Activated naive CD4-positive, alpha-beta T cell treated with Interleukin-2 at 50 U/mL for 16 hours (primary cell): ENCODE results near the gene HAGHL.
A peak's percentile ranks its signal among the peaks of the same experiment; 100 is the strongest.

Experiments used
- DNase-seq: peaks from one replicate; pipeline ENCODE4 v3.0.0-alpha.2; 2020

Gene HAGHL

DNA sequence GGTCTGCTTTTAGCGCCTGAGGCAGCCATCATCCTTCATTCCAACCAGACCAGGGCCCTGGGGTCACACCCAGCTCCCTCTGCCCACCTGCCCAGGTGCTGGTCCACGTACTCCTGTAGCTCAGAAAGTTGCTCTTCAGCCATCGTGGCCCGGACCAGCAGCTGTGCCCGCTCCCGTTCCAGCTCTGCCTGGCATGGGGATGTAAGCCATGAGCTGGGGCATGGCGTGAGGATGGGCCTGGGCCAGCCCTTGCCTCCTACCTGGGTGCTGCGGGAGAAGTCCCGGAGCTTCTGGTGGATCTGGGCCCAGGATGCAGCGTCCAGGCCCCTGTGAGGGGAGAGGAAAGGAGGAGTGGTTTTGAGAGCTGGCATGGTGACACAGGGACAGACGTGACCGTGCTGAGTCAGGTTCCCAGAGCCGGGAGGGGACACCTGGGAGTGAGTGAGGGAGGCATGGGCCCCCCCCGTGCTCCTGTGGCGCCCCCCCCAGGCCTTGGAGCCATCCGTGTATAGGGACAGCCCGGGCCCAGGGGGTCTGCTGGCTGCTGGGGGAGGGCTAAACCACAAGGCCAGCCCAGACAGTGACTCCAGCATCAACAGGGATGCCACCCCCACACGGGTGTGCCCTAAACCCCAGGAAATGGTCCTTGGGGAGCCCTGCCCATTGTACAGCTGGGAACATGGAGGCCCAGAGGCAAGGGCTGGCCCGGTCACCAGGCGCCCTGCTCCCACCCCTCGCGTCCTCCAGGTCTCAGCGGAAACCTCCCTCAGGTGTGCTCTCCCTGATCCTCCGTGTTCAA lies 3.9 kb upstream of the HAGHL start:
- no peak for DNase-seq

DNA sequence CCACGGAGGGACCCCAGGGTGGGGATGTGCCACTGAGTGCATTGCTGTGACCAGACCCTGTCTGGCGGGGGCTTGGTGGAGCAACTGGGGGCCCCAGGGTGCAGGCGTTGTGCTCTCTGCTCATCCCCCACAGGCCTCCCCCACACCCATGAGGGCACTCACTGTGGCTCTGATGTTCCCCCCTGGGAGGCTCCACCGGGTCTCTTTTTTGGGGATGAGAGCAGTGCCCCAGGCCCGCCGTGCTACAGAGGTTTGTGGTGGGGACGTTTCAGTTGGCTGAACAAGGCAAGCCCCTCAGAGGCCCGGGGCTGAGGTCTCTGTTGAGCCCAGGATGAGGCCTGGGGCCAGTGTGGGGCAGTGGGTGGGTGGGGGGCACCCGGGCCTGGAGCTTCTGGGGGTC lies 3.2 kb upstream of the HAGHL start:
- DNase-seq: no peak

- DNase-seq: no peak
These were observed 2.5 kb upstream of the HAGHL start for GRCh38 chr16:724188-725040.

- no peak for DNase-seq
These were observed 1.9 kb upstream of the HAGHL start for GRCh38 chr16:725041-725376.

DNA sequence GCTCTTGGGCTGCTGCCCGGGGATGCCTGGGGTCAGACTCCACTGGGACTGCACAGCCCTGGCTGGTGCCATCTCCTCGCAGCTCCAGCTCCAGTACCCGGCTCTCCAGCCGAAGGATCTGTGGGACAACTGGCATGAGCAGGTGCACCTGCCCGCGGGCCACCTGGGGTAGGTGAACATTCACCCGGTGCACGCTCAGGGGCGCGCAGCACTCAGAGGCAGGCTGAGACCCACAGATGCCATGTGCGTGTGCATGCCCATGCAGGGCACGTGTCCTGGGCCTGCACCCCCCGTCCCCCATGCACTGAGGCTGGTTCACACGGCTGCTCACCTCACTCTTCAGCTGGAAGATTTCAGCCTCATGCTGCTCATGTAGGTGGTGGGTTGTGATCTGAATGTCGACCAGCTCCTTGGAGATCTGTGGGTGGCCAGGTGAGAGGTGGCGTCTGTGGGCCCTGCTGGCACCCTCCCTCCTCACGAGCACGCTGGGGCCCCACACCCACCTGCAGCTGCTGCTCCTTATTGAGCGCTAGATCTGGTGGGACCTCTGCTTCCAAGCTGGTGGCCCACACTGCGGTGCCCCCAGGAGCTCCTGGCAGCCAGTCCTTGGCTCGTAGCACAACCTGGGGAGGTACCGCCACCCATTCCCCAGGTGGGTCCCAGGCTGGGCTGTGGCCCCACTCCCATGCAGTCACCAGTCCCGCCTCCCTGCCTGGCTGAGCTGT lies 1.3 kb upstream of the HAGHL start:
- no peak for DNase-seq

- no peak for DNase-seq
These were observed 793 bp upstream of the HAGHL start for GRCh38 chr16:726188-726437.

- DNase-seq: no peak
These were observed 528 bp downstream of the HAGHL start for GRCh38 chr16:727291-727977.

GRCh38 chr16:728131-728889 lies 1.4 kb downstream of the HAGHL start:
- peak; percentile 61 for DNase-seq

GRCh38 chr16:728890-729744 lies 2.2 kb downstream of the HAGHL start:
- DNase-seq: no peak

- DNase-seq: no peak
These were observed 3.1 kb downstream of the HAGHL start for GRCh38 chr16:729768-730665.

- no peak for DNase-seq
These were observed 4.0 kb downstream of the HAGHL start for GRCh38 chr16:730666-731509.

DNA sequence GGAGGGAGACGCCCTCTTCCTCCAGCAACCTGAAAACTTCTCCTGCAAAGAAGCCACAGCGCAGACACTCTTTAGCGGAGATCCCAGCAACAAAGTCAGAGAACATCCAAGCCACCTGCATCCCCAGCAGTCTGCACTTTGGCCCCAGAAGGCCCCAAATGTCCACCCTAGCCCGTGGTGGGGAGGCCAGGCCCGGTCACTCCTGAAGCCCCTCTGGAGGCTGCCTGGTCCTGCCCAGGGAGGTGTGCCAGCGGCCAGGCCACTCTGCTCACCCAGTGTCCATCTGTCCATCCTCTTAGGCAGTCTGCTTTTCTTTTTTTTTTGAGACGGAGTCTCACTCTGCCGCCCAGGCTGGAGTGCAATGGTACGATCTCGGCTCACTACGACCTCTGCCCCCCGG lies 5.4 kb downstream of the HAGHL start:
- no peak for DNase-seq

DNA sequence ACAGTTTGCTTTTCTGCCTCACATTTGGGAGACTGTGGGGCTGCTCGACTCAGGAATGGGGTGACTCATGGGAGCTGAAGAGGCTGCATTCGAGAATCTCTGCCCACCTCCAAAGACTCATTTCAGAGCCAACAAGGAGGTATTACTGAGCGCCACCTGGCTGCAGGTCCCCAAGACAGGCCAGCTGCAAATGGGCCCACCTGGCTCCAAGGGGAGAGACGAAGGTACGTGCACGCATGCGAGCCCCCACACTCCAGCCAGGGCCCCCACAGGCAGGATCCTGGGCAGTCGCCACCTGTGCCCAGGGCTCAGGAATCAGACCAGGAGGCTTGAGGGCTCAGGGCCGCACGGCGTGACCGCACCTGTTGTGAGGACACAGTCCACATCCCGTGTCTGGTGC lies 6.0 kb downstream of the HAGHL start:
- DNase-seq: no peak

- DNase-seq: peak; percentile 33
These were observed 6.7 kb downstream of the HAGHL start for GRCh38 chr16:733382-734207.

- no peak for DNase-seq
These were observed 7.5 kb downstream of the HAGHL start for GRCh38 chr16:734208-734980.

- no peak for DNase-seq
These were observed 8.3 kb downstream of the HAGHL start for GRCh38 chr16:734981-735881.

DNA sequence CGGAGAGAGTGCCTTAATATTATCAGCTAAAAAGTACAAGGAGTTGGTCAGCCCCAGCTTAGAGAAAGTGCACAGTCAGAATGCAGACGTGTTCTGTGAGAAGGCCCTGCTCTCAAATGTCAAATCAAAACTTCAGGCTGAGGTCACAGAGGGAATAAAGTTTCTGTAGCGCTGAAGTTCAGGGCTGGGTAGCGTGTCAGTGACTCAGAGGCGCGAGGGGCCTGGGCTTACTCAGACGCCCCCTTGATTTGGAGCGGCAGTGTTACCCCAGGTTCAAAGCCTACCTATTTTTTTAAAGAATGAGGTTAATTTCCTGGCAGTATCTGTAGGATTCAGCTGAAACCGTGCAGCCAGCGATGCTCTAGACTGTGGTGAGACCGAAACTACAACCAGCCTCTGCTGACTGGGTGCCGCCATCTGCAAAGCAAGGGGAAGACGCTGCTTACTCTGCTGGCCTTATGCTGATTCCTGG lies 9.1 kb downstream of the HAGHL start:
- DNase-seq: peak; percentile 56
